ENCODE data around the gene NRIP2.

NRIP2 gene

GRCh38 chr12:2796187-2796666 lies 38.6 kb downstream of the NRIP2 start:
- ATAC-seq (replicated peaks; ENCODE audit: extremely low read depth, poor library complexity, severe bottlenecking) (no peak), DNase-seq (ENCODE audit: low spot score in 2 of 2) (no peak)
- peaks cover 9% of the 10 kb centered on the region for H3K4me1 Mint-ChIP-seq
- peaks cover 31% of the 10 kb centered on the region for H3K36me3 Mint-ChIP-seq (ENCODE audit: insufficient read depth)
- no peaks in the 10 kb centered on the region for H3K27me3 Mint-ChIP-seq
- H3K4me3 Mint-ChIP-seq = peak overlapping the region; percentile 91
- peak overlapping the region; percentile 88 for H3K27ac Mint-ChIP-seq (ENCODE audit: low read depth)
- H3K9me3 Mint-ChIP-seq = no peaks in the 10 kb centered on the region

GRCh38 chr12:2795291-2796186 lies 39.3 kb downstream of the NRIP2 start:
- peak overlapping the region; percentile 91 for H3K4me3 Mint-ChIP-seq
- H3K4me1 Mint-ChIP-seq = peaks cover 9% of the 10 kb centered on the region
- peak; percentile 65 for ATAC-seq (replicated peaks; ENCODE audit: extremely low read depth, poor library complexity, severe bottlenecking)
- peaks cover 27% of the 10 kb centered on the region for H3K36me3 Mint-ChIP-seq (ENCODE audit: insufficient read depth)
- DNase-seq (ENCODE audit: low spot score in 2 of 2) = peak; percentile 40 to 41
- H3K27me3 Mint-ChIP-seq = no peaks in the 10 kb centered on the region
- H3K9me3 Mint-ChIP-seq = no peaks in the 10 kb centered on the region
- H3K27ac Mint-ChIP-seq (ENCODE audit: low read depth) = peak overlapping the region; percentile 88

- peak; percentile 89 for ATAC-seq (replicated peaks; ENCODE audit: extremely low read depth, poor library complexity, severe bottlenecking)
- Mint-ChIP-seq H3K9me3 (no peaks in the 10 kb centered on the region), H3K27ac (ENCODE audit: low read depth) (peak within 1 kb of the TSS; percentile 88), H3K27me3 (no peaks in the 10 kb centered on the region), H3K4me3 (peak within 1 kb of the TSS; percentile 91), H3K4me1 (peaks cover 9% of the 10 kb centered on the region), H3K36me3 (ENCODE audit: insufficient read depth) (peaks cover 20% of the 10 kb centered on the region)
- peak; percentile 73 to 74 for DNase-seq (ENCODE audit: low spot score in 2 of 2)
These were observed 40.0 kb downstream of the NRIP2 start, which contains the start of gene FKBP4 for GRCh38 chr12:2794736-2795289. FKBP4 (plus strand) TSS chr12:2794970; CDS start chr12:2795140, 170 bp downstream.

GRCh38 chr12:2794191-2794735 lies 40.6 kb downstream of the NRIP2 start:
- no peaks in the 10 kb centered on the region for H3K9me3 Mint-ChIP-seq
- ATAC-seq (replicated peaks; ENCODE audit: extremely low read depth, poor library complexity, severe bottlenecking) = no peak
- H3K4me3 Mint-ChIP-seq = peak overlapping the region; percentile 81
- no peaks in the 10 kb centered on the region for H3K27me3 Mint-ChIP-seq
- peaks cover 9% of the 10 kb centered on the region for H3K4me1 Mint-ChIP-seq
- DNase-seq (ENCODE audit: low spot score in 2 of 2) = peak in 1 of 2 donors; percentile 11
- peaks cover 17% of the 10 kb centered on the region for H3K36me3 Mint-ChIP-seq (ENCODE audit: insufficient read depth)
- no peak overlapping the region for H3K27ac Mint-ChIP-seq (ENCODE audit: low read depth)

- Mint-ChIP-seq H3K27ac (ENCODE audit: low read depth) (peak overlapping the region; percentile 71), H3K27me3 (no peaks in the 10 kb centered on the region), H3K4me1 (peaks cover 9% of the 10 kb centered on the region), H3K36me3 (ENCODE audit: insufficient read depth) (peaks cover 15% of the 10 kb centered on the region), H3K4me3 (peak overlapping the region; percentile 81), H3K9me3 (no peaks in the 10 kb centered on the region)
- no peak for ATAC-seq (replicated peaks; ENCODE audit: extremely low read depth, poor library complexity, severe bottlenecking)
- no peak for DNase-seq (ENCODE audit: low spot score in 2 of 2)
These were observed 41.3 kb downstream of the NRIP2 start for GRCh38 chr12:2793561-2793960.

- Mint-ChIP-seq H3K36me3 (ENCODE audit: insufficient read depth) (peaks cover 15% of the 10 kb centered on the region), H3K4me3 (peak overlapping the region; percentile 81), H3K9me3 (no peaks in the 10 kb centered on the region), H3K27ac (ENCODE audit: low read depth) (no peak overlapping the region), H3K4me1 (peaks cover 9% of the 10 kb centered on the region), H3K27me3 (no peaks in the 10 kb centered on the region)
- ATAC-seq (replicated peaks; ENCODE audit: extremely low read depth, poor library complexity, severe bottlenecking) (no peak), DNase-seq (ENCODE audit: low spot score in 2 of 2) (no peak)
These were observed 41.9 kb downstream of the NRIP2 start for GRCh38 chr12:2792671-2793500.

GRCh38 chr12:2791089-2791488 lies 43.7 kb downstream of the NRIP2 start:
- Mint-ChIP-seq H3K4me3 (no peak overlapping the region), H3K27ac (ENCODE audit: low read depth) (no peak overlapping the region), H3K4me1 (peaks cover 1% of the 10 kb centered on the region), H3K36me3 (ENCODE audit: insufficient read depth) (peaks cover 5% of the 10 kb centered on the region), H3K27me3 (no peaks in the 10 kb centered on the region), H3K9me3 (no peaks in the 10 kb centered on the region)
- ATAC-seq (replicated peaks; ENCODE audit: extremely low read depth, poor library complexity, severe bottlenecking) = no peak
- DNase-seq (ENCODE audit: low spot score in 2 of 2) = no peak

- peaks cover 36% of the 10 kb centered on the region for H3K27me3 Mint-ChIP-seq
- ATAC-seq (replicated peaks; ENCODE audit: extremely low read depth, poor library complexity, severe bottlenecking) = no peak
- no peak for DNase-seq (ENCODE audit: low spot score in 2 of 2)
These were observed 49.8 kb downstream of the NRIP2 start for GRCh38 chr12:2785017-2785416.

GRCh38 chr12:2783936-2784600 lies 50.8 kb downstream of the NRIP2 start:
- Mint-ChIP-seq H3K36me3 (ENCODE audit: insufficient read depth) (no peaks in the 10 kb centered on the region), H3K27ac (ENCODE audit: low read depth) (no peak overlapping the region), H3K9me3 (no peaks in the 10 kb centered on the region), H3K27me3 (peaks cover 36% of the 10 kb centered on the region), H3K4me3 (peak overlapping the region; percentile 54), H3K4me1 (peaks cover 10% of the 10 kb centered on the region)
- peak; percentile 25 to 40 for DNase-seq (ENCODE audit: low spot score in 2 of 2)
- ATAC-seq (replicated peaks; ENCODE audit: extremely low read depth, poor library complexity, severe bottlenecking) = peak; percentile 62

More at GRCh38 chr12:2785017-2785416, 49.8 kb downstream of the NRIP2 start:
- no peak overlapping the region for H3K4me3 Mint-ChIP-seq
- H3K9me3 Mint-ChIP-seq = no peaks in the 10 kb centered on the region
- no peak overlapping the region for H3K27ac Mint-ChIP-seq (ENCODE audit: low read depth)
- no peaks in the 10 kb centered on the region for H3K36me3 Mint-ChIP-seq (ENCODE audit: insufficient read depth)
- peaks cover 10% of the 10 kb centered on the region for H3K4me1 Mint-ChIP-seq

GRCh38 chr12:2779281-2779680 lies 55.6 kb downstream of the NRIP2 start:
- peaks cover 23% of the 10 kb centered on the region for H3K27me3 Mint-ChIP-seq
- no peak for DNase-seq (ENCODE audit: low spot score in 2 of 2)
- H3K4me3 Mint-ChIP-seq = no peak overlapping the region
- no peak for ATAC-seq (replicated peaks; ENCODE audit: extremely low read depth, poor library complexity, severe bottlenecking)
- H3K4me1 Mint-ChIP-seq = peaks cover 7% of the 10 kb centered on the region
- H3K36me3 Mint-ChIP-seq (ENCODE audit: insufficient read depth) = no peaks in the 10 kb centered on the region
- no peaks in the 10 kb centered on the region for H3K9me3 Mint-ChIP-seq
- H3K27ac Mint-ChIP-seq (ENCODE audit: low read depth) = no peak overlapping the region

- DNase-seq (ENCODE audit: low spot score in 2 of 2) (no peak), ATAC-seq (replicated peaks; ENCODE audit: extremely low read depth, poor library complexity, severe bottlenecking) (no peak)
- Mint-ChIP-seq H3K4me1 (no peaks in the 10 kb centered on the region), H3K4me3 (no peak overlapping the region), H3K27ac (ENCODE audit: low read depth) (no peak overlapping the region), H3K9me3 (no peaks in the 10 kb centered on the region), H3K27me3 (no peaks in the 10 kb centered on the region), H3K36me3 (ENCODE audit: insufficient read depth) (peaks cover 2% of the 10 kb centered on the region)
These were observed 58.6 kb downstream of the NRIP2 start for GRCh38 chr12:2776129-2776806.
